ENCODE data around the gene MAP7D1. TPM values are rescaled to one million over a fixed set of nuclear protein-coding genes. Genes with fewer than 3 reads are reported as not detected.

MAP7D1 gene
- total RNA-seq, 1 experiment from 2014 or later, result 146 TPM

DNA sequence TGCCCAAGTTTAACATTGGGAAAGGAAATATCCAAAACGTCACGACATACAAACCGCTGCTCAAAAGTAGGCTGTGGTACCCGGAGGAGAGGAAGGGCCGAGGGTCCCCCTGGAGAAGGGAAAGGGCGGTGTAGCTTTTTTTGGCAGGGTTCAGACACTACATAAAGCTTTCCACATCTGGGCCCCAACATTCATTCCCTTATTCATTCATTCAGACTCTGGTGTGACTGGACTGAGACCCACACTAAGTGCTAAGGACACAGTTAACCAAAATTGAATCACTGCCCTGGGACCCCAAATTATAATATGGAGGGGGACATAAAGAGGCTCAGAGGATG, 20.7 kb upstream of the MAP7D1 start:
- Histone ChIP-seq H3K27me3 (ENCODE audit: control insufficient read depth, insufficient read depth, low read length) (no peaks in the 10 kb centered on the region), H3K4me3 (ENCODE audit: insufficient read depth, low read depth, low read length) (no peak overlapping the region), H3K36me3 (replicated peaks; ENCODE audit: control insufficient read depth, insufficient read depth, low read length) (peaks cover 11% of the 10 kb centered on the region)
- no peak for DNase-seq

DNA sequence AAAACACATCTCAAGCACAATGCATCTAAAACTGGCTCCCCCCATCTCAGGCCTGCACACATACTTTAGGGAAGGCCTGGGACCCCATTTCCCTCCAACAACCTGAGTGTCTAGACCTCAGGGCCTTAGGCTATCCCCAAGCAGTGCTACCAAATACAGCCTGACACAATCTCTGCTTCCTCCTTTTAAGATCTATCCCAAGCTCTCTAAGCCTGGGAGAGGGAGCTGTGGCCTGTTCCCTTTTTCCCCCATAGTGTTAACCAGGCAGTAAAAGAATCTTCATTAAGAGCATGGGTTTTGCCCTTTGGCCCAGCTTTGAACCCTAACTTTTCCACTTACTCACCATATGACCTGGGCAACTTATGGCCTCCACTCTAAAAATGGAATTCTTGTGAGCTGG, 20.2 kb upstream of the MAP7D1 start:
- Histone ChIP-seq H3K27me3 (ENCODE audit: control insufficient read depth, insufficient read depth, low read length) (no peaks in the 10 kb centered on the region), H3K36me3 (replicated peaks; ENCODE audit: control insufficient read depth, insufficient read depth, low read length) (peaks cover 11% of the 10 kb centered on the region), H3K4me3 (ENCODE audit: insufficient read depth, low read depth, low read length) (no peak overlapping the region)
- no peak for DNase-seq

DNA sequence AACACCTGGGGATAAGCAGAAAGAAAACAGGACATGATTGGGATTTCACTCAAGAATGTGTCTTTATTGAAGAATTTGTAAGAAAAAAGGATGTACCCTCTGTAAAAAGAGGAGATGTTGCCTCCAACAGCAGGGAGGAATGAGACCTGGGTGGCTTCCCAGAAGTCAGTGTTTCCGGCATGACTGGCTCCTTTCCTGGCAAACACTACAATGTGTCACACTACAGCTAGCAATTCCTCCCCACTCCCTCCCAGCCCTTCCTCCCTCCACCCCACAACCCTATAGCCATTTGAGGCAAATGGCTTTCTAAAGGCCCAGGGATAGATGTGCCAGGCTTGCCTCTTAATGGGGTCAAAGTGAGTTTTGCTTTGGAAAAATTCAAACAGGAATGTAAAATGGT, 19.4 kb upstream of the MAP7D1 start:
- peaks cover 11% of the 10 kb centered on the region for H3K36me3 ChIP-seq (replicated peaks; ENCODE audit: control insufficient read depth, insufficient read depth, low read length)
- no peaks in the 10 kb centered on the region for H3K27me3 ChIP-seq (ENCODE audit: control insufficient read depth, insufficient read depth, low read length)
- H3K4me3 ChIP-seq (ENCODE audit: insufficient read depth, low read depth, low read length), result no peak overlapping the region
- DNase-seq, result no peak

DNA sequence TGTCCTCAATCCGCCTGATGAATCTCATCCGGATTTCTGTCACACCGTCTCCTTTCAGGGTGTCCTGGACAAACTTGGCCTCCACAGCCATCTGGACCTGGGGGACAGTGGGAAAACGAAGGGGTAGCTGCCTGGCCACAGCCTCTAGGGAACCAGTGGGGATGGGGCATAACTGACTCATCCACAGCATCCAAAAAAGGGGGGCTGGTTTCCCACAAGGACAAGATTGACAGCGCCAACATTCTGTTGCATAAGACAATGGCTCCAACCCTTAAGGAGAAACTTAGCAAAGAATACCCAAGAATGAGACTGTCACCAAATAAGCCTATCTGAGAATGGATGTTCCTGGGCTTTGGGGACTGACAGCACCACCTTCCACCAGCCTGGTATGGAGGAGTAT, 18.7 kb upstream of the MAP7D1 start:
- Histone ChIP-seq H3K4me3 (ENCODE audit: insufficient read depth, low read depth, low read length) (no peak overlapping the region), H3K27me3 (ENCODE audit: control insufficient read depth, insufficient read depth, low read length) (no peaks in the 10 kb centered on the region), H3K36me3 (replicated peaks; ENCODE audit: control insufficient read depth, insufficient read depth, low read length) (peaks cover 11% of the 10 kb centered on the region)
- DNase-seq, result no peak

DNA sequence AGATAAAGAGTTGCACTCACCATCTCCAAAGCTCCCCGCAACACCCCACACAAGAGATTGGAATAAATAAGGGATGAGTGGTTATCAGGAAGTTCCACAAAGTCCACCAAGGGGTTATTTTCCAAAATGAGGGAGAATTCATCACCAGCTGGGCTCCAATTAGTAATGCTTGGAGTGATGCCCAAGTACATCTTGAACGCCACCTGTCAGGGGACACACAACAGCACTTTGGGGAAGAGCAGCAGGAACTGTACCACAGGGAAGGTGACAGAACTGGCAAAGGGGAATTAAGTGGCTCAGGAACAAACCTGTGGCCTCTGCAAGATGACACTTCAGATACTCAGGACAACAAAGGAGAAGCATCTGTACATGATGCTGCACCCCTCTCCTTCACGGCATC, 18.2 kb upstream of the MAP7D1 start:
- Histone ChIP-seq H3K4me3 (ENCODE audit: insufficient read depth, low read depth, low read length) (no peak overlapping the region), H3K27me3 (ENCODE audit: control insufficient read depth, insufficient read depth, low read length) (no peaks in the 10 kb centered on the region), H3K36me3 (replicated peaks; ENCODE audit: control insufficient read depth, insufficient read depth, low read length) (peaks cover 11% of the 10 kb centered on the region)
- no peak for DNase-seq

DNA sequence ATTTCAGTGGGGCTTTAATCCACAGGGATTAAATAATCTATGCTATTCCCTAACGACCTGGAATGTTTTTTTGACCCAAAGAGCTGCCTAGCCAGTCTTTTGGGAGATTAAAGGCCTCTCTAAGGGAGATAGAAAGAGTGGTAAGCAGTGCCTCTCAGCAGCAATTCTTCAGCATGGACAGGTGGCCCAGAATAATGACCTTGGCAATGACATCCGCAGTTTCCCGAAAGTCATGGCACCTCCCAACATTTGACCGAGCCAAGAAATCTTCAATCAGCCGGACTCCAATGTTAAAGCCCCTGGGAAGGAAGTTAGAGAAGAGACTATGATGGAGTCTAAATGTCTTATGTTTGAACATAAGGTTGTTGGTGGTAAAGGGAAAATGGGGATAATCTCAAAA, 16.4 kb upstream of the MAP7D1 start:
- no peak for DNase-seq
- no peaks in the 10 kb centered on the region for H3K27me3 ChIP-seq (ENCODE audit: control insufficient read depth, insufficient read depth, low read length)
- peaks cover 11% of the 10 kb centered on the region for H3K36me3 ChIP-seq (replicated peaks; ENCODE audit: control insufficient read depth, insufficient read depth, low read length)

DNA sequence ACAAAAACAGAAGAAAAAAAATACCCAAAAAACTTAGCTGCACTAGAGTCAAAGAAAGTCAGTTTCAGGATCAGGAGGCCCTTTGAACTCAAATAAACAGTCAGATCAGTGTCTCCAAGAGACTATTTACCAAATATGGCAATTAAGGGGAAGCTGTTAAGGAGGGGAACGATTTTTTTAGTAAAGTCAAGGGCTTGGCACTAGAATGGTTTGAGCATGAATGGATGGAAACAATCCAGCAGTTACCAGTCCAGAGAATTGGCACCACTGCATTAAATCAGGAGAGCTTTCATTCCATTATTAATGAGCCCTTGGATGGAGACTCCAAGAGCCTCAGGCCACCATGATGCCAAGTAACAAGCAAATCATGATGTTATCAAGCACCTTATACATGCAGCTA, 13.8 kb upstream of the MAP7D1 start:
- H3K27me3 ChIP-seq (ENCODE audit: control insufficient read depth, insufficient read depth, low read length), result no peaks in the 10 kb centered on the region
- peaks cover 8% of the 10 kb centered on the region for H3K36me3 ChIP-seq (replicated peaks; ENCODE audit: control insufficient read depth, insufficient read depth, low read length)
- no peak for DNase-seq
- H3K4me3 ChIP-seq (ENCODE audit: insufficient read depth, low read depth, low read length), result no peak overlapping the region

More for the DNA sequence above, 16.4 kb upstream of the MAP7D1 start:
- no peak overlapping the region for H3K4me3 ChIP-seq (ENCODE audit: insufficient read depth, low read depth, low read length)

DNA sequence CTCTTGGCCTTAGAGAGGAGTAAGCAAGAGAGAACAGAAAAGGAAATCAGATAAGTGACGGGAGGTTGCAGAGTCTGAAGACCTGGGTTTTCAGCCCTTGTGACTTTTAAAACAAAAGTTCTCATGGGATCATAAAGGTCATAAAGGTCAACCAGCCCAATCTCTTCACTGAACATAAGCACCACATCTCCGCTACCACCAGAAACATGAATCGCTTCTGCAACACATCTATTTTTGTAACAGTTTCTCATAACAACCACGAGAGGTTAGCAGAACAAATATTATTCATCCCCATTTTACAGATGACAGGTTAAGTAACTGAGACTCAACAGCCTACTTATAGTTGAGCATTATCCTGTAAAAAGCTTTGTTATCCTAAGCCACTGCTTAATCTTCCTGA, 12.5 kb upstream of the MAP7D1 start:
- no peaks in the 10 kb centered on the region for H3K27me3 ChIP-seq (ENCODE audit: control insufficient read depth, insufficient read depth, low read length)
- DNase-seq, result no peak
- H3K36me3 ChIP-seq (replicated peaks; ENCODE audit: control insufficient read depth, insufficient read depth, low read length), result peaks cover 2% of the 10 kb centered on the region

DNA sequence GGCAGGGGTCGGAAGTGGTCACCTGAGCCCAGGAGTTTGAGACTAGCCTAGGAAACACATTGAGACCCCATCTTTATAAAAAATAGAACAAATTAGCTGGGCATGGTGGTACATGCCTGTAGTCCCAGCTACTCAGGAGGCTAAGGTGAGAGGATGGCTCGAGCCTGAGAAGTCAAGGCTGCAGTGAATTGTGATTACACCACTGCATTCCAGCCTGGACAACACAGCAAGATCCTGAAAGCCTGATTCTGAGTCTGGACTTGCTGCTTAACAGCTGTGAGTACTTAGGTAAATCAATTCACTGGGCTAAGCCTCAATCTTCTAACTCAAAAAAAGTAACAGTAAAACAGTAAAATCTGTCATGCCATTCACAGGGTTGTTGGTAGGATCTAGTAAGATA, 11.5 kb upstream of the MAP7D1 start:
- no peaks in the 10 kb centered on the region for H3K27me3 ChIP-seq (ENCODE audit: control insufficient read depth, insufficient read depth, low read length)
- no peak overlapping the region for H3K4me3 ChIP-seq (ENCODE audit: insufficient read depth, low read depth, low read length)
- DNase-seq, result no peak
- peaks cover 2% of the 10 kb centered on the region for H3K36me3 ChIP-seq (replicated peaks; ENCODE audit: control insufficient read depth, insufficient read depth, low read length)

More for the DNA sequence above, 12.5 kb upstream of the MAP7D1 start:
- H3K4me3 ChIP-seq (ENCODE audit: insufficient read depth, low read depth, low read length), result no peak overlapping the region

DNA sequence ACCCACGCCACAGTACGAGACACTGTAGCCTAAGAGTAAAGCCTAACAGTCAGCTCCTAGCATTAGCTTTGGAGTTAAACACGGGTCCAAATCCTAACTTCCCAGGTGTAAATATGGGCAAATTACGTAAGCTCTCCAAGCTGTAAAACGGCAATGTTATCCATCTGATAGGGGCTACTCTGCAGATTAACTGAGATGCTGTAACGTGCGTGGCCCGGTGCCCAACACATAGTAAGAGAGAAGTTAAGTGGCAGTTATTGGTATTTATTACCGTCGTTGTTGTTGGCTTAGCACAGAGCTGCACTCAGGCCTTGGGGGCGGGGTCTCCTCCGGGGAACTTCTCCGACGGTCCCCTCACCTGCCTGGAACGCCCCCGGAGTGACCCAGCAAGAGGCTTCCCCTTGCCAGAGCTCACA, 7.1 kb upstream of the MAP7D1 start:
- peak; percentile 45 for DNase-seq
- Histone ChIP-seq H3K36me3 (replicated peaks; ENCODE audit: control insufficient read depth, insufficient read depth, low read length) (no peaks in the 10 kb centered on the region), H3K27me3 (ENCODE audit: control insufficient read depth, insufficient read depth, low read length) (peaks cover 13% of the 10 kb centered on the region), H3K4me3 (ENCODE audit: insufficient read depth, low read depth, low read length) (peak overlapping the region; percentile 51)

DNA sequence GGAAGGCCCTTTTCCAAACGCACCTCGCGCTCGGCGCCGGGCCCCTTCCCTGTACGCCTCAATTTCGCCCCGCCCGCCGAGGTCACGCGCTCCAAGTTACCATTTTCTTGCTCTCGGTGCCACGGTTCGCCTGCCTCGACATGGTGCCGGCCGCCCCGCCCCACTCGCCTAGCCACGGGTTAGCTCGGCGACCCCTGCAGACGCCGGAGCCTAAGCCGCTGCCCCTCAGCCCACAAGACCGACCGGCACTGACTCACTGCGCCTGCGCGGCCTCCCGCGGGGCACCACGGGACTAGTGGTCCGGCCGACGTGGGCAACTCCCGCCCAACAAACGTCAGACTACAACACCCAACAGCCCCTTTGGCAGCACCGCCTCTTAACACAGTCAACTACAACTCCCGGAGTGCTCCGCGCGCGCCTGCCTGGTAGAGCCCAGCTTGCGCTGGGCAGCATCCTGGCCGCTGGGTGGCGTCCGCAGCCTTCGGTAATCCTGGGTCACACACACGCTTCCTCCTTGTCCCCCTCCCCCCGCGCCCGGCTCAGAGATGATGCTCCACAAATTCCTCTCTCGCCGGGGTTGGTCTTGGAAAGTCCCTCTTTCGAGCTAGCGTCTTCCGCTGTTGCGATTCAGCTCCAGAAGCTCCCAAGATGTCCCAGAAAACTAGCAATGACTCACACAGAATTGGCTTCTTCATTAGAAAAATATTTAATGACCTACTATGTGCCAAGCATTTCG, 6.6 kb upstream of the MAP7D1 start, which contains the start of gene TRAPPC3:
TRAPPC3 (minus strand) TSS at position 250 of the 736 bp plus-strand sequence; CDS start at position 142, 108 bp downstream.
- peak within 1 kb of the TSS; percentile 51 for H3K4me3 ChIP-seq (ENCODE audit: insufficient read depth, low read depth, low read length)
- no peaks in the 10 kb centered on the region for H3K36me3 ChIP-seq (replicated peaks; ENCODE audit: control insufficient read depth, insufficient read depth, low read length)
- peak; percentile 99 for DNase-seq
- H3K27me3 ChIP-seq (ENCODE audit: control insufficient read depth, insufficient read depth, low read length), result peaks cover 18% of the 10 kb centered on the region

DNA sequence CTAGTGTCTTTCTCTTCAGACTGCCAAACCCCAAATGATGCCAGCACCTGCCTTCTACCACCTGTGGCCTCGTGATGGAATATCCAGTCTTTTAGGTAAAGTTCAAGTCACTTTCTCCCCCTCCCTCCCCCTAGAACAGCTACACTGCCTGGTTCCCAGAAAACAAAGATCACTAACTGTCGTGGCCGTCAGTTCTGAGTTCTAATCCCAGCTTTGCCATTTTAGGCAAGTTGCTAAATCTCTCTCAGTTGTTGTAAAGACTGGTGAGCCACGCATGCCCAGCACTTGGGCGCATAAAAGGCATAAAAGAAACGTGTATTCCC, 6.0 kb upstream of the MAP7D1 start:
- Histone ChIP-seq H3K27me3 (ENCODE audit: control insufficient read depth, insufficient read depth, low read length) (peaks cover 23% of the 10 kb centered on the region), H3K36me3 (replicated peaks; ENCODE audit: control insufficient read depth, insufficient read depth, low read length) (no peaks in the 10 kb centered on the region), H3K4me3 (ENCODE audit: insufficient read depth, low read depth, low read length) (peak overlapping the region; percentile 19; the same call in 1 of the 2 replicates)
- no peak for DNase-seq

DNA sequence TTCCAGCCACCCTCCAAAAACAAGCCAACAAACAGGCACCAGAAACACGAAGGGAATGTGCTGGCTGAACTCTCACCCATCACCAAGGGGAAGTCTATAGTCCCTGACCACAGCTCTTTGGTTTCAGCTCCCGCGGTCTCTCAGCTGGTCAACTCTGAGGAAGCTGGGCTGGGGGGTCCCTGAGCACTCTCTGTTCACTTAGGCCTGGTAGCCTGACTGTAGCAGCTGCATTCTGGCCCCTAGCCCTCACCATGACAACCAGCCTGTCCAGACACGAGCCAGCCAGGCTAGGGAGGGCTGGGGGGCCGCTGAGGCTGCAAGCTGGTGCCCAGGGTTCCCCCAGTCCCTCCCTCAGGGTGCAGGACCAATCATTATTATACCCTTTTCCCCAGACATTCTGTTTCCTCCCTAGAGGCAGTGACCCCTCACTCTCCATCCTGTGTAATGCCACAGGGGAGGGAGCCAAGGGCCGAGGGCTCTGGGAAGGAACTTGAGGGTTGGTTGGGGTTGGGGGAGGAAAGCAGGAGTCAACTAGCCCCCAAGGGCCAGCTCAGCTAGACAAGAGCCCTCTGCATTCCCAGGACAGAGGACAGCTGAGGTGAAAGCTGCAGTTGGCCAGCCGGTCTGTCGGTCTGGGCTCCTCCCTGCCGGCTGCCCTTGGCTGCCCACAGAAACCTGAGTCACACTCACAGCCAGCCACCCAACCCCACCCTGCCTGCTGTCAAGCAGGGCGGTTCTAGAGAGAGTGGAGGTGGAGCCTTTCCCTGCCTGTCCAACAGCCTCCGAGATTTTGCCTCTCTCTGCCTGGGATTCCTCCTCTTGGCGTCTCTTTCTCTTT, 5.4 kb upstream of the MAP7D1 start:
- Histone ChIP-seq H3K4me3 (ENCODE audit: insufficient read depth, low read depth, low read length) (no peak overlapping the region), H3K36me3 (replicated peaks; ENCODE audit: control insufficient read depth, insufficient read depth, low read length) (no peaks in the 10 kb centered on the region), H3K27me3 (ENCODE audit: control insufficient read depth, insufficient read depth, low read length) (peaks cover 28% of the 10 kb centered on the region)

DNA sequence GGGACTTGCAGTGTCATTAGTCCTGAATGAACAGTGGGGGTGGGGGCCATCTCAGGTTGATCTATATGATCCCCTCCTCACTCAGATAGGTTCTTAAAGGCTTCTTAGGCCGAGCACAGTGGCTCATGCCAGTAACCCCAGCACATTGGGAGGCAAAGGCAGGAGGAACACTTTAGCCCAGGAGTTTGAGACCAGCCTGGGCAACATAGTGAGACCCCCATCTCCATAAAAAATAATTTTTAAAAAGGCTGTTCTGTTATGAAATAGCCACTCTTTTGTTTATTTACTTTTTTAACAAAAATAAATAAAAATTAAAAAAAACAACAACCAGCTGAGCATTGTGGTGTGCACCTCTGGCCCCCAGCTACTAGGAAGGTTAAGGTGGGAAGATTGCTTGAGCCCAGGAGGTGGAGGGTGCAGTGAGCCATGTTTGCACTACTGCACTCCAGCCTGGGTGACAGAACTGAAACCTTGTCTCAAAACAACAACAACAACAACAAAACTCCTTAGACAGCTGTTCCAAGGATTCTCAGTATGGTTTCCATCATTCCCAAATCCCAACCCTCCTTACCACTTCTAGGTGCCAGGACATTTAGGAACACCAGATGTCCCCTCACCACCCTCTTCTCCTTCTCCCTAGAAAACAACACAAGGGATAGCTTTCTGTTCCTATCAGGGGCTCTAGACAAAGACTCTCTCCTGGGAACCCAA, 4.7 kb upstream of the MAP7D1 start:
- no peak overlapping the region for H3K4me3 ChIP-seq (ENCODE audit: insufficient read depth, low read depth, low read length)
- H3K27me3 ChIP-seq (ENCODE audit: control insufficient read depth, insufficient read depth, low read length), result peaks cover 28% of the 10 kb centered on the region
- DNase-seq, result no peak
- H3K36me3 ChIP-seq (replicated peaks; ENCODE audit: control insufficient read depth, insufficient read depth, low read length), result no peaks in the 10 kb centered on the region

More for the DNA sequence above, 5.4 kb upstream of the MAP7D1 start:
- DNase-seq, result peak; percentile 90

DNA sequence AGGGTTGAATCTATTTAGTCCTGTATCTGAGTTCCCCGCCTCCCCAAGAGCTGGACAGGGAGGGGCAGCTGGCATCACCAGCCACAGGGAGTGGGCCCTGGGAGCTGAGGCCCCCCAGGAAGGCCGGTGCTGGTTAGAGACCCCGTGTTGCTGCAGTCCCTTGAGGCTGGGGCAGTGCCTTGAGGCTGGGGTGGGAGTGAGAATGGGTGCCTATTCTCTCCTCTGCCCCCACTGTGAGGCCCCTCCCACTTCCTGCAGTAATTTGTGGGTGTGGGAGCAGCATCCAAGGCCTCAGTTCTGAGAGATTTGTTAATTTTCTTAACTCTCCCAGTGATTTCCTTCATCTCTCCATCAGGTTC, 4.1 kb upstream of the MAP7D1 start:
- Histone ChIP-seq H3K36me3 (replicated peaks; ENCODE audit: control insufficient read depth, insufficient read depth, low read length) (no peaks in the 10 kb centered on the region), H3K4me3 (ENCODE audit: insufficient read depth, low read depth, low read length) (no peak overlapping the region), H3K27me3 (ENCODE audit: control insufficient read depth, insufficient read depth, low read length) (peaks cover 28% of the 10 kb centered on the region)
- no peak for DNase-seq

Data from H7 (cell line).